Testis (tissue), 3 donors: Measurements from ENCODE around the gene SPIRE1. TPM values are rescaled to one million over a fixed set of nuclear protein-coding genes. Genes with fewer than 3 reads are reported as not detected.

ENCODE experiments used
- DNase-seq: peaks from one replicate; pipeline ENCODE4 v3.0.0-alpha.2; 2019
- H3K27ac ChIP-seq, 2 donors: fragments of 200-600 bp; sonication (generic); one replicate each; pipeline ENCODE4 v1.5.1; 2019
- H3K27me3 ChIP-seq: fragments of 200-600 bp; sonication (generic); one replicate; pipeline ENCODE4 v1.5.1; 2019
- H3K36me3 ChIP-seq: fragments of 200-600 bp; sonication (generic); one replicate; pipeline ENCODE4 v1.5.1; 2017; ENCODE audit warnings: low read depth; ENCODE audit errors: missing control alignments
- H3K4me1 ChIP-seq: fragments of 200-600 bp; sonication (generic); one replicate; pipeline ENCODE4 v1.5.1; 2019
- H3K4me3 ChIP-seq, 2 donors: fragments of 200-600 bp; sonication (generic); one replicate each; pipeline ENCODE4 v1.5.1; 2017 to 2019
- H3K9me3 ChIP-seq: fragments of 200-600 bp; sonication (generic); one replicate; pipeline ENCODE4 v1.5.1; 2017
- CTCF ChIP-seq, 3 experiments: fragments of 450-650 bp in 2 of 3; fragments of 200-600 bp in 1 of 3; sonication (generic) in 1 of 3; IDR thresholded peaks; one replicate each; pipeline ENCODE4 v1.5.1; 2016 to 2019; ENCODE audit warnings: antibody characterized with exemption in 3 of 3, mild to moderate bottlenecking in 2 of 3, moderate library complexity in 1 of 3
- POLR2A ChIP-seq: fragments of 450-650 bp; IDR thresholded peaks from one replicate; pipeline ENCODE4 v1.6.1; 2017; ENCODE audit warnings: antibody characterized with exemption, mild to moderate bottlenecking, moderate library complexity
- WGBS, 2 donors: methylation state at CpG; one replicate each; pipeline ENCODE4 v1.1.5; 2018; 5-methylcytosine and 5-hydroxymethylcytosine counted together
- intact Hi-C: fragments of 100-400 bp; cut with DNase I; formaldehyde crosslinking; loops from one replicate; pipeline ENCODE4 v1.15.1; 2023; ENCODE audit warnings: low total_unique reads
- polyA plus RNA-seq: library from polyadenylated mRNA; stranded (reverse); fragments of 350-450 nt; fragmentation: Illumina TruSeq; extraction: RNeasy Lipid Tissue Mini Kit (QIAGEN cat#74804); gene quantifications from one replicate; pipeline ENCODE4 v1.2.3, GENCODE V29; 2014; ENCODE audit warnings: low read depth, low replicate concordance; ENCODE audit not compliant: insufficient read depth
- total RNA-seq, 2 donors: library from RNA; depleted of rRNA; stranded (reverse); fragments of >200 nt; gene quantifications; one replicate each; pipeline ENCODE4 v1.2.3, GENCODE V29; 2016

SPIRE1 gene
- total and polyA plus RNA-seq, 3 donors from 2014 or later: 46.8 to 83.5 (median 67.6) TPM

- Histone ChIP-seq H3K27ac (no peak overlapping the region), H3K9me3 (no peaks in the 10 kb centered on the region), H3K36me3 (no peaks in the 10 kb centered on the region), H3K4me3 (no peak overlapping the region), H3K4me1 (no peaks in the 10 kb centered on the region), H3K27me3 (no peaks in the 10 kb centered on the region)
- WGBS, 2 donors: 97 to 100% methylated on average over 1 of the region's 1 CpG
- intact Hi-C loops: no loop called here
- DNase-seq: no peak
- TF ChIP-seq POLR2A (no peak), CTCF (IDR thresholded peaks at IDR 0.05) (no peak)
Measured at GRCh38 chr18:12517142-12517825, 140.6 kb downstream of the SPIRE1 start.

GRCh38 chr18:12516049-12516630, 141.8 kb downstream of the SPIRE1 start:
- H3K9me3 ChIP-seq: no peaks in the 10 kb centered on the region
- no peaks in the 10 kb centered on the region for H3K4me1 ChIP-seq
- no peak for DNase-seq
- intact Hi-C loops: no loop called here
- no peak overlapping the region for H3K4me3 ChIP-seq
- TF ChIP-seq CTCF (IDR thresholded peaks at IDR 0.05) (no peak), POLR2A (no peak)
- no peak overlapping the region for H3K27ac ChIP-seq
- H3K36me3 ChIP-seq: no peaks in the 10 kb centered on the region
- 47 to 57% methylated on average over 4 of the region's 4 CpGs for WGBS, 2 donors
- H3K27me3 ChIP-seq: no peaks in the 10 kb centered on the region

GRCh38 chr18:12515550-12515949, 142.4 kb downstream of the SPIRE1 start:
- WGBS, 2 donors: 73 to 78% methylated on average over 2 of the region's 2 CpGs
- no peak for DNase-seq
- Histone ChIP-seq H3K27me3 (no peaks in the 10 kb centered on the region), H3K4me1 (no peaks in the 10 kb centered on the region), H3K4me3 (no peak overlapping the region), H3K27ac (no peak overlapping the region), H3K36me3 (no peaks in the 10 kb centered on the region), H3K9me3 (no peaks in the 10 kb centered on the region)
- TF ChIP-seq CTCF (IDR thresholded peaks at IDR 0.05) (no peak), POLR2A (no peak)
- intact Hi-C loops: no loop called here

- Histone ChIP-seq H3K4me3 (no peak overlapping the region), H3K27ac (no peak overlapping the region), H3K9me3 (no peaks in the 10 kb centered on the region), H3K36me3 (no peaks in the 10 kb centered on the region), H3K27me3 (no peaks in the 10 kb centered on the region), H3K4me1 (no peaks in the 10 kb centered on the region)
- 93% methylated on average over 5 of the region's 5 CpGs for WGBS, 2 donors
- intact Hi-C loops: no loop called here
- no peak for DNase-seq
- TF ChIP-seq POLR2A: no peak
- no peak for TF ChIP-seq CTCF (IDR thresholded peaks at IDR 0.05)
Measured at GRCh38 chr18:12507007-12507406, 150.9 kb downstream of the SPIRE1 start.

- no peak overlapping the region for H3K4me3 ChIP-seq
- WGBS, 2 donors: 93 to 96% methylated on average over 6 of the region's 6 CpGs
- intact Hi-C loops: no loop called here
Measured at GRCh38 chr18:12500986-12501385, 156.9 kb downstream of the SPIRE1 start.

More at GRCh38 chr18:12500986-12501385, 156.9 kb downstream of the SPIRE1 start:
- H3K4me1 ChIP-seq: no peaks in the 10 kb centered on the region
- no peak for DNase-seq
- no peaks in the 10 kb centered on the region for H3K27me3 ChIP-seq
- no peaks in the 10 kb centered on the region for H3K9me3 ChIP-seq
- H3K36me3 ChIP-seq: no peaks in the 10 kb centered on the region
- no peak for TF ChIP-seq POLR2A
- no peak for TF ChIP-seq CTCF (IDR thresholded peaks at IDR 0.05)
- no peak overlapping the region for H3K27ac ChIP-seq
